ENCODE measurements around the gene YWHAG.
"Not testable (repeated sequence)": the region's sequence is repeated elsewhere in the genome, so short reads cannot be mapped to it uniquely, and the experiment has no call there.

Gene YWHAG

GRCh38 chr7:76325092-76325491, 33.7 kb downstream of the YWHAG start:
- DNase-seq (ENCODE audit: low read depth, low spot score) = no peak

DNA sequence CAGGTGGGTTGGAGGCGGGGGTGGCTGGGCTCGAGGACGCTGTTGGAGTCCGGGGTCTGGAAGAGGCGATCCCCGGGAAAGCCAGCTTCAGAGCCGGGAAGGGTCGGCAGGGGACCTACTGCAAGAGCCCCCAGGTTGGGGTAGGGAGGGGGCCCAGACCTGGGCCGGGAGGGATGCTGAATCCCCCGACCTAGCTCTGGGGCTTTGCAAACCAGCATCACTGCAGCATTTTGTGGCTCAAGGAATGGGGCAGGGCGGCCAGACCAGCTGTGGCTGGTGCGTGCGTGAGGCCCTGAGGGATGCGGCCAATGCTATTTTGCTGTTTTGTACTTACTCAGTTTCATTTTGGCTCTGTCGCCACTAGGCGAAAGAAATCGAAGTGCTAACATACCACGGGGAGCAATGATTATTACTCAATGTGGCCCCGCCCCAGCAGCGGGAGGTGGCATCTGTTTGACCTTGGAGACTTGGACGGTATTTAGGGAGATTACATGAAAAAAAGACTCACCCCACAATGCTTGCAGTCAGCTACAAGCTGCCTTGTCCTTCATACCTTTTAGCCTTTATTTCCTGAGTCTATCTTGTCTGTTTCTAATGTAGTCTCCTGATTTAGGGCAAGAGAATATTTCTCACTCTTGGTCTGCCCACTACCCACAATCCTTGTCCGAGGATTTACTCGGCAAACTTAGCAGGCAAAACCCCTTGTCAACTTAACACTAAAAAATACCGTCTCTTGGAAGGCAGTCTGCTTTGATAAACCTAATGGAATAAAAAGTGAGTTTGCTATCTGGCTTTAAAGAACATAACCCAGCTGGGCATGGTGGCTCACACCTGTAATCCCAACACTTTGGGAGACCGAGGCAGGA, 40.1 kb downstream of the YWHAG start:
- DNase-seq (ENCODE audit: low read depth, low spot score) = peak; percentile 38

GRCh38 chr7:76317782-76318487, 40.9 kb downstream of the YWHAG start:
- peak; percentile 90 for DNase-seq (ENCODE audit: low read depth, low spot score)

GRCh38 chr7:76316984-76317781, 41.6 kb downstream of the YWHAG start:
- DNase-seq (ENCODE audit: low read depth, low spot score) = no peak

DNA sequence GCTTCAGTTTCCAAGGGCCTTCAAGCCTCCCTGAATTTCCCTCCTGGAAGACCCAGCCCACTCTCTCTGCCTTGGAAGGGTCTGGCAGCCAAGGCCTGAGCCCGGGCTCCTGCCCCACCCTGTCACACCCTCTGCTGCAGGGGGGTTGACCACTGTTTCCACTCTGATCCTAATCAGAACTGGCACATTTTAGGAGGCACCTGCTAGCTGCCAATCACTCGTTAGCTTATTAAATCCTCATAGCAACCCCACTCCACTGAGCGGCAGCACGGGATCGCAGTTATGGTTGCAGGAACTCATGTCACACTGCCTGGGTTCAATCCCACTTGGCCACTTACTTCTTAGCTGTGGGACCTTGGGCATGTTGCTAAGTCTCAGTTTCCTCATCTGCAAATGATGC, 43.4 kb downstream of the YWHAG start:
- no peak for DNase-seq (ENCODE audit: low read depth, low spot score)

GRCh38 chr7:76314740-76315139, 44.1 kb downstream of the YWHAG start:
- not testable (repeated sequence) for DNase-seq (ENCODE audit: low read depth, low spot score)

GRCh38 chr7:76314042-76314721, 44.6 kb downstream of the YWHAG start:
- no peak for DNase-seq (ENCODE audit: low read depth, low spot score)

- DNase-seq (ENCODE audit: low read depth, low spot score) = not testable (repeated sequence)
These were observed 47.0 kb downstream of the YWHAG start for GRCh38 chr7:76311838-76312237.

DNA sequence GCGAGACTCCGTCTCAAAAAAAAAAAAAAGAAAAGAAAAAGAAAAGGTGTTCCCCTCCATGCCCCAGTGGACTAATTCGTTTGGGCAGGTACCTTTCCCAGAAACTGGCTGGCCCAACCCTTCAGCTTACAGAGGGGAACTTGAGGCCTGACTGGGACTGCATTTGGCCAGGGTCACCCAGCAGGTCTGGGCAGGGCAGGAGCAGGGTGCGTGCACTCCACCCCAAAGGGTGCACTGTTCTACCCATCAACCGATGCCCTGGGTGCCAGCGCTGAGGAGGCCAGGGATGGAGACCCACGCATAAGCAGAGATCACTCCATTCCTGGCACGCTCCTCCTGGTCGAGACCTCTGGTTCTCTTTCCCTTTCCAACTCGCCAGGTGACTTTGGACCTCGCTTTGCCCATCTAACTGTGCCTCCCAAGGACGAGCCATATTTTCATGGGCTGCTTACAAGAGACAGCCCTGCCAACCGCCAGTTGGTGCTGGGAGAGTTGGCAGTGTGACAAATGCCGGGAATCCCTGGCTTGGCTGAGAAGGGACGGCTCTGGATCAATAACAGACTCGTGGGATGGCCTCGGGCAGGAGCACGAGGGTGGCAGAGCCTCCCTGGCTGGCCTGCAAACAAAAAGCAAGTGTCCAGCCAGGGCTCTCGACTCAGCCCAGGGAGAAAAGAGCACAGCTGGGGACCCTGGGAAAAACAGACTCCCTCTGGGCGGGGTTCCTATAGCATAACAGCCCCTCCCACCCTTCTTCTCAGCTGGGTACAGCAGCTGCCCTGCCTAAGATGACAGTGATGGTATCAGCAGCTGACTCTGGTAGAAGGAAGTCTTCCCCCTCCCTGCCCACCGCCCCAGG, 48.5 kb downstream of the YWHAG start:
- no peak for DNase-seq (ENCODE audit: low read depth, low spot score)

GRCh38 chr7:76309341-76310101, 49.3 kb downstream of the YWHAG start:
- not testable (repeated sequence) for DNase-seq (ENCODE audit: low read depth, low spot score)

- DNase-seq (ENCODE audit: low read depth, low spot score) = not testable (repeated sequence)
These were observed 49.9 kb downstream of the YWHAG start for GRCh38 chr7:76308874-76309273.

- DNase-seq (ENCODE audit: low read depth, low spot score) = no peak
These were observed 53.9 kb downstream of the YWHAG start for GRCh38 chr7:76304888-76305375.

GRCh38 chr7:76303202-76304147, 55.3 kb downstream of the YWHAG start:
- peak; percentile 96 for DNase-seq (ENCODE audit: low read depth, low spot score)

DNA sequence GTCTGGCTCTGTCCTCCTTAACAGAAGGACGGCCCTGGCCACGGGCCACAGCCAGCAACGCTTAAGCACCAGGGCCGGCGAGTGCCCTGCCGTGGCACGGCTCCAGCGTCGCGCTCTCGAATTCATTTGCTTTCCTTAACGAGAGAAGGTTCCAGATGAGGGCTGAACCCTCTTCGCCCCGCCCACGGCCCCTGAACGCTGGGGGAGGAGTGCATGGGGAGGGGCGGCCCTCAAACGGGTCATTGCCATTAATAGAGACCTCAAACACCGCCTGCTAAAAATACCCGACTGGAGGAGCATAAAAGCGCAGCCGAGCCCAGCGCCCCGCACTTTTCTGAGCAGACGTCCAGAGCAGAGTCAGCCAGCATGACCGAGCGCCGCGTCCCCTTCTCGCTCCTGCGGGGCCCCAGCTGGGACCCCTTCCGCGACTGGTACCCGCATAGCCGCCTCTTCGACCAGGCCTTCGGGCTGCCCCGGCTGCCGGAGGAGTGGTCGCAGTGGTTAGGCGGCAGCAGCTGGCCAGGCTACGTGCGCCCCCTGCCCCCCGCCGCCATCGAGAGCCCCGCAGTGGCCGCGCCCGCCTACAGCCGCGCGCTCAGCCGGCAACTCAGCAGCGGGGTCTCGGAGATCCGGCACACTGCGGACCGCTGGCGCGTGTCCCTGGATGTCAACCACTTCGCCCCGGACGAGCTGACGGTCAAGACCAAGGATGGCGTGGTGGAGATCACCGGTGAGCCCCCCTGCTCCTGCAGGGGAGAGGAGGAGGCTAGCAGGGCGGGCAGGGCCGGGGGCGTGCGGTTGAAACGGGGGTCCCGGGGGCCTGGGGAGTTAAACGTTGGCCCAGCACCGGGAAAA, 56.2 kb downstream of the YWHAG start, which contains the start of gene HSPB1:
HSPB1 (plus strand) TSS at position 327 of the 855 bp plus-strand sequence; CDS start at position 367, 40 bp downstream.
- DNase-seq (ENCODE audit: low read depth, low spot score) = no peak

- no peak for DNase-seq (ENCODE audit: low read depth, low spot score)
These were observed 57.8 kb downstream of the YWHAG start for GRCh38 chr7:76301000-76301399.

DNA sequence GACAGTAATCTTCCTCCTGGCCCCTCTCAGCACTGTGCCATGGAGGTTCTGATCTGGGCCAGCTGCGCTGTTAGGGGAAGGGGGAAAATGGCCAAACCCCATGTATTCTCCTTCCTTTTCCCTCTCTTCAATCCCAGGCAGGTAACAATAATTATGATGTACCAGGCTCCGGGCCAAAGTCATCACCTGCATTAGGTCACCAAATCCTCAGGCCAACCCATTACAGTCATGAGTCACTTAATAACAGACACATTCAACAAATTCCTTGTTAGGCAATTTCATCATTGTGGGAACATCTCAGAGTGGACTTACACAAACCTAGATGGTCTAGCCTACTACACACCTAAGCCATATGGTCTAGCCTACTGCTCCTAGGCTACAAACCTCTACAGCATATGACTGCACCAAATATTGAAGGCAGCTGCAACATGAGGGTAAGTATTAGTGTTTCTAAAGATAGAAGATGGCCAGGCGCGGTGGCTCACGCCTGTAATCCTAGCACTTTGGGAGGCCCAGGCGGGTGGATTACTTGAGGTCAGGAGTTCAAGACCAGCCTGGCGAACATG, 58.5 kb downstream of the YWHAG start:
- DNase-seq (ENCODE audit: low read depth, low spot score) = no peak

Measured in iPS DF 19.7 (cell line).